Measurements from ENCODE around the gene PIP4K2B.
"Not testable (repeated sequence)": the region's sequence is repeated elsewhere in the genome, so short reads cannot be mapped to it uniquely, and the experiment has no call there.

Gene PIP4K2B

GRCh38 chr17:38729886-38730525 lies 69.3 kb downstream of the PIP4K2B start, which contains the start of gene CISD3:
TSS of gene CISD3 (plus strand) at chr17:38730341. CDS start at chr17:38730359, 18 bp downstream.
- H3K27me3 Mint-ChIP-seq, result no peaks in the 10 kb centered on the region
- H3K4me1 Mint-ChIP-seq, result peaks cover 89% of the 10 kb centered on the region
- H3K36me3 Mint-ChIP-seq, result peaks cover 4% of the 10 kb centered on the region

DNA sequence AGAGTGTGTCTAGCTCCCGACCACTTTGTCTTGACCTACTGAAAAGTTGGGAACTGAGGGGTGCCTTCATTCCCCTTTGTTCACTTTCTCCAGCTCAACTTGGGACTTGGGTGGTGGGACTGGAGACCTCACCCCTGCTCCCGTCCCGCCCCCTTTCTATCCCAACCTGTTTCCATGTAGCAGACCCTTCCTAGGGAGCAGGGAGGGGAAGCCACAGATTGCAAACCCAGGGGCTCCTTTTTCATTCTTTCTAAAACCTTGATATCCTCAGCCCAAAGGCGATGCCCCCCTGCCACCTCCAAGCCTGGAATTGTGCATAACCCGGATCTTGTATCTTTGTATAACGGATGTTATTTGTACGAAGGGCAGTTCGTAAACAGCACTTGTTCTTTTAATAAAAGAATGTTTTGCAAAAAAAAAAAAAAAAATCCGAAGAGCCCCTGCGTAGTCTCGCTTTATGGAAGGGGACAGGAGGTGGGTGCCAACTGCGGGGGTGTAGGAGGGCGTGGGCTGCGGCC lies 69.9 kb downstream of the PIP4K2B start:
- Mint-ChIP-seq H3K27me3 (no peaks in the 10 kb centered on the region), H3K36me3 (peaks cover 4% of the 10 kb centered on the region), H3K4me1 (peaks cover 86% of the 10 kb centered on the region), H3K4me3 (peak overlapping the region; percentile 76), H3K9me3 (no peaks in the 10 kb centered on the region), H3K27ac (peak overlapping the region; percentile 68)

More at GRCh38 chr17:38729886-38730525, 69.3 kb downstream of the PIP4K2B start, which contains the start of gene CISD3:
- Mint-ChIP-seq H3K27ac (peak within 1 kb of the TSS; percentile 93), H3K4me3 (peak within 1 kb of the TSS; percentile 93), H3K9me3 (no peaks in the 10 kb centered on the region)

- peaks cover 76% of the 10 kb centered on the region for H3K4me1 Mint-ChIP-seq
- no peaks in the 10 kb centered on the region for H3K9me3 Mint-ChIP-seq
- H3K27ac Mint-ChIP-seq, result peak overlapping the region; percentile 94
- H3K4me3 Mint-ChIP-seq, result peak overlapping the region; percentile 76
- H3K36me3 Mint-ChIP-seq, result peaks cover 3% of the 10 kb centered on the region
- H3K27me3 Mint-ChIP-seq, result no peaks in the 10 kb centered on the region
These were observed 71.0 kb downstream of the PIP4K2B start for GRCh38 chr17:38728290-38728831.

DNA sequence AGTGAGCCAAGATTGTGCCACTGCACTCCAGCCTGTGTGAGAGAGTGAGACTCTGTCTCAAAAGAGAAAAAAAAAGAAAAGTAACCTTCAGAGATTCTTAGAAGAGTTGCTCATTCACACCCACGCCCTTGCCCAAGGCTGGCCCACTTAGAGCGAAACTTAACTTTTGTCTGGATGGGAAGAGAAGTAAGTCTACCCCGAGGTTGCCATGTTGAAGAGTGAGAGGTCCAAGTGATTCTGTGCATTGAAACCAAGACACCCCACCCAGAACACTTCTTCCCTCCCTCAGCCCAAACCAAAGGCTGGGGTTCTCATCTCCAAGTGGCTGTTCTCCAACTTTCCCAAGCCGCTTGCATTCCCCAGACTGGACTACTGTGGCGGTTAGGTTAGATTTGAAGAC lies 71.6 kb downstream of the PIP4K2B start:
- H3K27ac Mint-ChIP-seq, result peak overlapping the region; percentile 94
- peaks cover 75% of the 10 kb centered on the region for H3K4me1 Mint-ChIP-seq
- H3K4me3 Mint-ChIP-seq, result peak overlapping the region; percentile 76
- H3K9me3 Mint-ChIP-seq, result no peaks in the 10 kb centered on the region
- H3K36me3 Mint-ChIP-seq, result peaks cover 3% of the 10 kb centered on the region
- H3K27me3 Mint-ChIP-seq, result no peaks in the 10 kb centered on the region

GRCh38 chr17:38726145-38726544 lies 73.2 kb downstream of the PIP4K2B start:
- not testable (repeated sequence) for H3K27me3 Mint-ChIP-seq, H3K27ac Mint-ChIP-seq, H3K36me3 Mint-ChIP-seq, H3K9me3 Mint-ChIP-seq
- peak overlapping the region; percentile 42 for H3K4me3 Mint-ChIP-seq
- H3K4me1 Mint-ChIP-seq, result peaks cover 68% of the 10 kb centered on the region

GRCh38 chr17:38725066-38725465 lies 74.3 kb downstream of the PIP4K2B start:
- Mint-ChIP-seq H3K4me1 (peaks cover 68% of the 10 kb centered on the region), H3K4me3 (peak overlapping the region; percentile 11), H3K9me3 (no peaks in the 10 kb centered on the region), H3K36me3 (peaks cover 8% of the 10 kb centered on the region), H3K27me3 (no peaks in the 10 kb centered on the region), H3K27ac (peak overlapping the region; percentile 74)

DNA sequence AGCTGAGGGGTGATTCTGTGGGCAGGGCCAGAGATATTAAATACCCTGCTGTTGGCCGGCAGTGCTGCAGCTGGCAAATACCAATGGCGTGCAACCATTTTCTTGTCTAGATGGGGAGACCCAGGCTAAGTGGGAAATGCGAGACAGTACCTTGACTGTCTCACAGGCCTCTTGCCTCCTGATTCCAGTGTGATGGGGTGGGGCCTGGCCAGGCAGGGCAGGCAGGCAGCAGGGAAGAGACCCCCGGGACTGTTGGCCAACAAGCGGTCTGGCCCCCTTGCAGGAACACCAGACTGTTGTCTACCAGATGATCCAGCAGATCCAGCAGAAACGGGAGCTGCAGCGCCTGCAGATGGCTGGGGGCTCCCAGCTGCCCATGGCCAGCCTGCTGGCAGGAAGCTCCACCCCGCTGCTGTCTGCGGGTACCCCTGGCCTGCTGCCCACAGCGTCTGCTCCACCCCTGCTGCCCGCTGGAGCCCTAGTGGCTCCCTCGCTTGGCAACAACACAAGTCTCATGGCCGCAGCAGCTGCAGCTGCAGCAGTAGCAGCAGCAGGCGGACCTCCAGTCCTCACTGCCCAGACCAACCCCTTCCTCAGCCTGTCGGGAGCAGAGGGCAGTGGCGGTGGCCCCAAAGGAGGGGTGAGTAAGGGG lies 74.9 kb downstream of the PIP4K2B start:
- Mint-ChIP-seq H3K36me3 (peaks cover 8% of the 10 kb centered on the region), H3K27ac (no peak overlapping the region), H3K4me1 (peaks cover 66% of the 10 kb centered on the region), H3K4me3 (peak overlapping the region; percentile 47), H3K9me3 (no peaks in the 10 kb centered on the region), H3K27me3 (no peaks in the 10 kb centered on the region)

GRCh38 chr17:38721802-38722201 lies 77.6 kb downstream of the PIP4K2B start:
- Mint-ChIP-seq H3K36me3 (peaks cover 14% of the 10 kb centered on the region), H3K27me3 (no peaks in the 10 kb centered on the region), H3K4me3 (no peak overlapping the region), H3K9me3 (no peaks in the 10 kb centered on the region), H3K4me1 (peaks cover 58% of the 10 kb centered on the region), H3K27ac (no peak overlapping the region)

DNA sequence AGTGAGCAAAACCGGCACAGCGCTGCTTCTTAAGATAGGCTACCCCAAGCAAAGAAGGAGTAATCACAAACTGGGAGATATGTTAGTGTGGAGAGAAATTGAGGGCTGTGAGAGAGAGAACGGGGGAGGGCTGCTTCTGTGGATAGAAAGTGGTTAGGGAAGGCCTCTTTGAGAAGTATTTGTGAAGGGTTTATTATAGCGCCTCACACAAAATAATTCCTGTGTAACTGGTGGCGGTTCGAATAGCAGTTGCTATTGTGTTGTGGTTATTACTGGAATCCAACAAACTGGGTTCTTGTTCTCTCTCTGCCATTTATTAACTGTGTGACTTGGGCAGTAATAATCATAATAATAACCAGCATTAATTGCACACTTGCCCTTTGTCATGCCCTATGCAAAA lies 78.4 kb downstream of the PIP4K2B start:
- Mint-ChIP-seq H3K36me3 (peaks cover 14% of the 10 kb centered on the region), H3K4me1 (peaks cover 54% of the 10 kb centered on the region), H3K4me3 (no peak overlapping the region), H3K27me3 (no peaks in the 10 kb centered on the region), H3K9me3 (no peaks in the 10 kb centered on the region), H3K27ac (peak overlapping the region; percentile 49)

- Mint-ChIP-seq H3K27ac (no peak overlapping the region), H3K4me1 (peaks cover 54% of the 10 kb centered on the region), H3K36me3 (peaks cover 14% of the 10 kb centered on the region), H3K4me3 (no peak overlapping the region), H3K9me3 (no peaks in the 10 kb centered on the region), H3K27me3 (no peaks in the 10 kb centered on the region)
These were observed 79.3 kb downstream of the PIP4K2B start for GRCh38 chr17:38719943-38720641.

- no peaks in the 10 kb centered on the region for H3K9me3 Mint-ChIP-seq
- peaks cover 18% of the 10 kb centered on the region for H3K36me3 Mint-ChIP-seq
- no peaks in the 10 kb centered on the region for H3K27me3 Mint-ChIP-seq
- H3K4me3 Mint-ChIP-seq, result no peak overlapping the region
- H3K27ac Mint-ChIP-seq, result peak overlapping the region; percentile 41
- peaks cover 54% of the 10 kb centered on the region for H3K4me1 Mint-ChIP-seq
These were observed 79.9 kb downstream of the PIP4K2B start for GRCh38 chr17:38719289-38719942.

DNA sequence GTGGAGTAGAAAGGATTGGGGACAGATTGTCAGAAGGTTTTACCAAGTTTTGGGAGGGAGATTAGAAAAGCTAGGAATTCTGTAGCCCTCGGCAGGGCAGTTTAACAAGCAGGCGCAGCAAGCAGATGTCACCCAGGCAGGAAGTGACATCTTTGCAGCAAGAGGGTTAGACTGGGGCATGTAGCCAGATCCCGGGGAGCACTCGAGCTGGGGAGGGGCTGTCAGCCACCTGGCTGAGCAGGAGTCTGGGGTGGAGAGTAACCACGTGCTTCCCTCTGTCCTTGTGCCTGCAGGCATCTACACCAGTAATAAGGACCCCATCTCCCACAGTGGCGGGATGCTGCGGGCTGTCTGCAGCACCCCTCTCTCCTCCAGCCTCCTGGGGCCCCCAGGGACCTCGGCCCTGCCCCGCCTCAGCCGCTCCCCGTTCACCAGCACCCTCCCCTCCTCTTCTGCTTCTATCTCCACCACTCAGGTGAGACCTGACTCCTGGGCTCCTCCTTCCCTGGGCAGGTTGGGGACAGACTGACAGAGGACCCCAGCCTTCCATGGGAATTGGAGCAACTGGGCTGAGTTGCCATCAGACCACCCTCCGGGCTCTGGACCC lies 82.1 kb downstream of the PIP4K2B start:
- Mint-ChIP-seq H3K36me3 (peaks cover 16% of the 10 kb centered on the region), H3K27me3 (no peaks in the 10 kb centered on the region), H3K9me3 (no peaks in the 10 kb centered on the region), H3K27ac (peak overlapping the region; percentile 84), H3K4me1 (peaks cover 54% of the 10 kb centered on the region), H3K4me3 (no peak overlapping the region)

- Mint-ChIP-seq H3K27ac (no peak overlapping the region), H3K4me1 (peaks cover 59% of the 10 kb centered on the region), H3K36me3 (peaks cover 16% of the 10 kb centered on the region), H3K9me3 (no peaks in the 10 kb centered on the region), H3K4me3 (no peak overlapping the region), H3K27me3 (no peaks in the 10 kb centered on the region)
These were observed 82.9 kb downstream of the PIP4K2B start for GRCh38 chr17:38716368-38717005.
